Activated CD8-positive, alpha-beta memory T cell treated with anti-CD3 and anti-CD28 coated beads, Interleukin-2, amount 50 U/mL, for 24 hours (primary cell): Measurements from ENCODE around the gene FGFR2.
"Not testable (repeated sequence)": the region's sequence is repeated elsewhere in the genome, so short reads cannot be mapped to it uniquely, and the experiment has no call there.

Source experiments
- DNase-seq: peaks from one replicate; pipeline ENCODE4 v3.0.0-alpha.2; 2020; ENCODE audit errors: extremely low read depth

Gene FGFR2

GRCh38 chr10:121590772-121591171 is 7.5 kb downstream of the FGFR2 start:
- no peak for DNase-seq

GRCh38 chr10:121589553-121589952 is 8.7 kb downstream of the FGFR2 start:
- no peak for DNase-seq

DNA sequence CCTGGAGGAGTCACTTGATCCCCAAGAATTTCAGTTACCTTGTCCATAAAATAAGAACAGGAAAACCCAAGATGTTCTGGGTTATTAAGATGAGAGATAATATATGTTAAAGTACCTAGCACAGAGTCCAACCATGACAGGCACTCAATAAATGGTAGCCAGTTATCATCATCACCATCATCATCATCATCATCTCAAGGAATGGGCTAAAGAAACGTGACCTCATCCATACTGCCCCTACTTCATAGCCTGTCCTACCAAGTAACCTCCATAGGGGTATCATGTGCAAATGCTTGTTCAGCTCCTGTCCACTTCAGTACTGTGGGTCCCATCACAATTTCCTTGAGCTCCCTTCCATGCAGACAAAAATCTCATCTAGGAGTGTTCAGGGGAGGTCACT is 14.4 kb downstream of the FGFR2 start:
- no peak for DNase-seq

DNA sequence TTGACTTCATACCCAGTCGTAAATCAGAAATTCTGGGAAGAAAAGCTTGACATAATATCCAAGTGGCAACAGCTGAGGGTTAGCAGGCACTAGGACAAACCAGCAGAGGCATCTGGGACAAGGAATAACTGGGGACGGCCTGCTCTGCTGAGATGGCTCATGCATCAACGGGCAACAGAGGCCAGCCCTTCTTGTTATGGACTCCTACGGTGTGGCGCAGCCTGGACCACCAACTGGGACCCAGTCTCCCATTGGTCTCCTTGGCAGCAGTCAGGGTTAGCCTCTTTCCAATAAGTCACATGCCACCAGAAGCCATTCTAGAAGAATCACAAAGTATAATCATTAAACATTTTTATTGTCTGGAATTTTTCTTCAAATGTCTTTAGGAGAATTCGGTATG is 15.0 kb downstream of the FGFR2 start:
- no peak for DNase-seq

GRCh38 chr10:121580276-121581116 is 17.7 kb downstream of the FGFR2 start:
- no peak for DNase-seq

DNA sequence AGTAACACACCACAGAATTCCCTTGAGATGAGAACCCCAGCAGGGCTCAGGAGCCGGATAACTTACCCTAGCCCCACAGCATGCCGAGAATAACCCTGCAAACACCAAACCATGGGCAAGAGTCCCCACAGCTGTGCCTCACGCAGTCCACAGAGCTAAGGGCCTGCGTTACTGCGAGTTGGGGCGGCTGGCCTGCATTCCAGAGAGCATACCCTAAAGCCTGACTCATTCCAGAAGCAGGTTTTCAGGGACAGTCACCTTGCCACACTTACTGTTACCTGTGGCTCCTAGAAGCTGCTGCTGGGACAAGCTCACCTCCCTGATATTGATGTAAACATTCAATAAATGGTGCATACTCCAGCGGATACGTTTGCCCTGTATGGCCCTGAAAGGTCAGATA is 18.6 kb downstream of the FGFR2 start:
- no peak for DNase-seq

GRCh38 chr10:121578965-121579364 is 19.3 kb downstream of the FGFR2 start:
- no peak for DNase-seq

DNA sequence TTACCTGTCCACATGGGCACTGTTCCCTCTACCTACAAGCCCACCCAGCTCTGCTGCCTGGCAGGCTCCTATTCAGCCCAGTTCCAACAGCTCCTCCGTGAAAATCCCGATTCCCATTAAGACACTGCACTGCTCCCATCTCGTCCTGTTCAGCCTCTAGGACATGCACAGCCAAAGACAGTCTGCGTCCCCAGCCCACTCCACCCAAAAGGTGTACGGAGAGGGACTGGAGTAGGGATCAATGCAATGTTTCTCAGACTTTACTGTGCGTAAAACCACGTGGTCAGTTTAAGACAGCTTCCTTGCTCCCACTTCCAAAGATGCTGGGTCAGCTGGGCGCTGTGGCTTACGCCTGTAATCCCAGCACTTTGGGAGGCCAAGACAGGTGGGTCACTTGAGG is 19.9 kb downstream of the FGFR2 start:
- DNase-seq = no peak

GRCh38 chr10:121577568-121577967 is 20.7 kb downstream of the FGFR2 start:
- DNase-seq = no peak

- DNase-seq = no peak
Measured at GRCh38 chr10:121576139-121576538, 22.1 kb downstream of the FGFR2 start.

GRCh38 chr10:121574519-121575166 is 23.6 kb downstream of the FGFR2 start:
- DNase-seq = no peak

DNA sequence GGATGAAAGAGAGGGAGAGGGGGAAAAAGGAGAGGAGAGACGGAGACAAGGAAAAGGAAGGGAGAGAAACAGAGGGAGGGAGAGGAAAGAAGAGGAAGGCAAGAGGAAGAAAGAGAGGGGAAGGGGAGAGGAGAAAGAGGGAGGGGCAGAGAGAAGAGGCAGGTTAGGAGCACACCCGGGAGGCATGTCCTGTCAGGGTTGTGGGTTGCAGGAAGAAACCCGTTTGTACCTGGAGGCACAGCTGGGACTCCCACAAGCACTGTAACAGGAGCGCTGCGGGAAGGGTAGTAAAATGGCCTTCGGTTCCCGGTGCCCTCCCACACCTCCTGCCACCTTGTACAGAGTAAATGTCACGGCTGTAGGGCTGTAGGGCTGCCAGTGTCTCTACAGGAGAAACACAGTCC is 24.7 kb downstream of the FGFR2 start:
- DNase-seq = no peak

DNA sequence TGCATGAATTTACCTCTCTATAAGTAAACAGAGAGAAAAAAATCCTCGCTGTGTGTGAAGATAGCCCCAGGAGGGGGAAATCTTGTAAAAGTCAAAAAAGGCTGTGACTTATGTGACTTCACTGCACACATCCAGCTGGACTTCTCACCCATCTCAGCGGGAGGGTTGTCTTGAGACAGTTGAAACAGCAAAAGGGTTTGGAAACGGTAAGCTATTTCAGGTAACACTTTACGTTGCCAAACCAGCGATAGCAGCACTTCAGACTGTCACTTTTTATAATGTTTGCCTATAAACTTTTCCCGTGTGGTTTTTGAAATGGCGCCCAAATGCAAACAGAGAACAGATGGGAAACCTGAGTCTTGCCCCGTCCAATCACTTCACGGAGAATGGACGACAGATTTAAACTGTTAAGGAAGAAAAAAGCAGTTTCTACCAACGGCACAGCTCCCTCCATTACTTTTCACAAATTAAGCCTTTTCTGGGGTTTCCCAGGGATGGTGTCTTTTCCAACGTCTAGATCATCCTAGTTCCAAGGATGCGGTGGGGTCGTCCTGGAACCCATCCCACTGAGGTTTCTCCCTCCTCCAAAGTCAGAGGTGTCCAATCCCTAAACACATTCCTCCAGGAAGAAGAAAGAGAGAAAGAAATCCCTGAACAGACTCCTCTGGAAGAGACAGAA is 25.2 kb downstream of the FGFR2 start:
- no peak for DNase-seq

GRCh38 chr10:121570315-121570714 is 27.9 kb downstream of the FGFR2 start:
- DNase-seq = no peak

DNA sequence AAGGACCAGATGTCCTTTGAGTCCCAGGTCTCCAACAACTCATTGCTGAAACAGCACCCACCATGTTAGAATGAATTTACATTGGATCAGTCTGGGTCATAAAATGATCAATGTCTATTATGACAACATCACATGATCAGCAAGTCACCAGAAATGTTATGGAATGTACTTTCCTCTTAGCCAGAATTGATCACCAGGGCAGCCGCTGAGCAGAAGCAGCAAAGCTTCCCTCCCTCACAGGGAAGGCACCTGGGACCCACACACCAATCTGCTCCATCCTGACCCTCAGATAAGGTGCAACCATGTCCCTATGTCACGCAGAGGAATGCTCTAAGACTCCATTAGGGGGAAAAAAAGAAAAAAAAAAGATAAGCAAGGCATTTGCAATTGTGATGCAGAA is 30.0 kb downstream of the FGFR2 start:
- DNase-seq = no peak

DNA sequence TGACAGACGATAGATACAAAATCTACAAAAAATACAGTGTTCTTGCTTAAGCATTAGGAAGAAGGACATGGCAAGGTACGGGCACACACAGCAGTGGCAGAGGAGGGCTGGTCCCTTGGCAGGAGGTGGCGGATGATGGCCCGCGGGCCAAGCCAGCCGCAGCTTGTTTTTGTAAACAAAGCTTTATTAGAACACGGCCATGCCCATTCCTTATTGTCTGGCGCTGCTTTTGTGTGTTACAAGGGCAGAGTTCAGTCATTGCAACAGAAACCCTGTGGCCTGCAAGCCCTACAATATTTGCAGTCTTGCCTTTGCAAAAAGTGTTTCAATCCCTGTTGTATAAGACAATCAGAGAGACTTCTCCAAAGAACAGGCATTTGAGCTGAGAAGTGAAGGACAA is 30.7 kb downstream of the FGFR2 start:
- DNase-seq = no peak

DNA sequence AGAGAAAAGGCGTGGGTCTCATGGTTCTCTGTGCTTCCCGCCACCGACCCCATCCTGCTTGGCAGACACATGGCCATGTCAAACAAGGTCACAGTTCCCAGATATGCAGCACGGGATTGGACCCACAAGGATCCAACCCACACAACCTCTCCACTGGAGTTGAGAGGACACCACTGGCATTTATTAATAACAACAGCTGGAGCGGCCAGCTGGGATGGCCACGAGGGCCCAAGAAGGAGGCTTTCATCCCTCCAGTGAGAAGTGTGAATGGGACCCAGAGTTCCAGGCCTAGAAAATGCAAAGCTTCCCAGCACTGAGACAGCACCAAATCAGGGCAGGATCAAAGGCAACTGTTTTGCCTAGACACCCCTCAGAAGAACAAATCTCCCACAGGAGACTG is 31.5 kb downstream of the FGFR2 start:
- no peak for DNase-seq

- no peak for DNase-seq
Measured at GRCh38 chr10:121559326-121560026, 38.8 kb downstream of the FGFR2 start.

DNA sequence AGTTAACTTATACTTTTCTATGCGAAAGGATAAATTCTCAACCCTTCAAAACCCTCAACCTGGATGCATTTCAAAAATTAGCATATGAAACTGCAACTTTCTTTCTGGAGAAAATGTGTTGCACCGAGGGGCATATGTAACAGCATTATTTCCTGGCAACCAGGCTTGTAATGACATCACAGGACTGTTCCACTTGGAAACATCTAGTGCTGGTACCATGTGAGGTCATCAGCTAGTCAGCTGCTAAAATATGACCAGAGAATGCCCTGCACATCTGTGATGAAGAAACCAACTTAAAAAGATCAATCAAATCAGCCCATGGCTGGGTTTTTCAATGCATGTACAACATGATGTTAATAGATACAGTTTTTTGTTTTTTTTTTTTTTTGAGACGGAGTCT is 40.0 kb downstream of the FGFR2 start:
- no peak for DNase-seq

- no peak for DNase-seq
Measured at GRCh38 chr10:121556918-121557573, 41.2 kb downstream of the FGFR2 start.

DNA sequence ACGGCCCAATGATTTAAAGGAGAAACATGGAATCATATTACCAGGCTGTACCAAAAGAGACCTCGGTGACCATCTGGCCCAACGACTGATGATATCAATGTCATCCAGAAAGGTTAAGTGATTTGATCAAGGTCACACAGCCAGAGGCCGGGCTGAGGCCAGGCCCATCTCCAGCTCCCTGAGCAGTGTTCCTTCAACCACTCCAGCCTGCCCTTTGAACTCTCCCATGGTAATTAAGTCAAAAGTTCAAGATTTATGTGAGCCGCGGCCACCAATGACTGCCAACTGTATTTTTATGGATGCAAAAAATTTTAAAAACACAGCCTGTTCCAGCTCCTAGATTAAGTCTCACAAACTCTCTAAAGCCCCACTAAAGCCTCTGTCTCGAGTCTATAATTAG is 41.8 kb downstream of the FGFR2 start:
- no peak for DNase-seq

GRCh38 chr10:121554916-121555315 is 43.3 kb downstream of the FGFR2 start:
- DNase-seq = not testable (repeated sequence)
